AG04449 (cell line): Measurements from ENCODE around the gene TMPRSS6.

Experiments used
- CTCF ChIA-PET: fragments of 350-600 bp; formaldehyde crosslinking; extraction: SDS; loops from one replicate; lab custom pipeline; 2021; ENCODE audit warnings: antibody characterized with exemption; lab: Yijun Ruan, JAX
- POLR2A ChIA-PET: fragments of 400-600, 350-600 bp; formaldehyde crosslinking; extraction: SDS; loops from one replicate; lab custom pipeline; 2020; ENCODE audit warnings: antibody characterized with exemption, inconsistent platforms; lab: Yijun Ruan, JAX
- DNase-seq: peaks from one replicate; pipeline ENCODE4 v3.0.0-alpha.2; 2010; ENCODE audit warnings: low read depth, low spot score
- H3K4me3 ChIP-seq: 2 replicates; pipeline ENCODE4 v1.5.1; 2011; ENCODE audit warnings: low read depth, mild to moderate bottlenecking, control low read depth, low read length
- CTCF ChIP-seq: IDR thresholded peaks from one replicate; pipeline ENCODE4 v1.5.1; 2011; ENCODE audit warnings: mild to moderate bottlenecking, moderate library complexity, low read length, control low read depth, inconsistent platforms; ENCODE audit not compliant: insufficient read depth; ENCODE audit errors: missing control alignments

Gene TMPRSS6

GRCh38 chr22:37109242-37109917 is at the start of gene TMPRSS6:
Gene TMPRSS6 (minus strand): TSS chr22:37109713. CDS start chr22:37103417, 6,296 bp downstream.
- H3K4me3 ChIP-seq = no peak within 1 kb of the TSS
- TF ChIP-seq CTCF = no peak
- ChIA-PET CTCF (interaction anchor here (1.3 kb wide), 1 partner anchor 88 kb away, joined by 3 read pairs; no protein-coding TSS in a partner anchor), POLR2A (no interaction called here)
- no peak for DNase-seq

GRCh38 chr22:37158963-37159290 is 49.4 kb upstream of the TMPRSS6 start:
- H3K4me3 ChIP-seq = no peak overlapping the region
- CTCF ChIA-PET = no interaction called here
- POLR2A ChIA-PET = no interaction called here
- no peak for DNase-seq
- TF ChIP-seq CTCF = no peak

GRCh38 chr22:37157516-37158285 is 48.2 kb upstream of the TMPRSS6 start:
- no peak for TF ChIP-seq CTCF
- ChIA-PET CTCF (interaction anchor here (1.2 to 3.4 kb wide), 3 partner anchors 8 to 42 kb away, joined by 3 to 21 read pairs (median 10); no protein-coding TSS in a partner anchor), POLR2A (no interaction called here)
- no peak overlapping the region for H3K4me3 ChIP-seq
- DNase-seq = no peak

- ChIA-PET POLR2A (no interaction called here), CTCF (interaction anchor here (0.9 to 3.4 kb wide), 4 partner anchors 9 to 43 kb away, joined by 3 to 21 read pairs (median 7); no protein-coding TSS in a partner anchor)
- TF ChIP-seq CTCF = no peak
- DNase-seq = no peak
- H3K4me3 ChIP-seq = no peak overlapping the region
These were observed 47.3 kb upstream of the TMPRSS6 start for GRCh38 chr22:37156686-37157435.

- CTCF ChIA-PET = interaction anchor here (0.9 to 3.4 kb wide), 2 partner anchors 10 to 12 kb away, joined by 4 to 21 read pairs; no protein-coding TSS in a partner anchor
- no peak overlapping the region for H3K4me3 ChIP-seq
- TF ChIP-seq CTCF = no peak
- POLR2A ChIA-PET = no interaction called here
- no peak for DNase-seq
These were observed 46.5 kb upstream of the TMPRSS6 start for GRCh38 chr22:37155971-37156370.
